Right cardiac atrium (tissue), 5 donors: ENCODE data around the gene TCTN3. TPM values are rescaled to one million over a fixed set of nuclear protein-coding genes. Genes with fewer than 3 reads are reported as not detected.

ENCODE experiments used
- ATAC-seq, 2 donors: fragments of 200-7000 bp; cut with Tn5 transposase; one replicate each; pipeline versions ENCODE4 v1.8.0 to v1.9.1; 2020; ENCODE audit warnings: moderate library complexity in 2 of 2, mild to moderate bottlenecking in 1 of 2
- DNase-seq, 3 donors: peaks; one replicate each; pipeline ENCODE4 v3.0.0-alpha.2; 2020
- H3K27ac ChIP-seq: one replicate; pipeline ENCODE4 v1.5.1; 2013; ENCODE audit warnings: mild to moderate bottlenecking, low read length, control low read depth, moderate library complexity
- H3K27me3 ChIP-seq: one replicate; pipeline ENCODE4 v1.6.1; 2013; ENCODE audit not compliant: control insufficient read depth, insufficient read depth
- H3K4me1 ChIP-seq: one replicate; pipeline ENCODE4 v1.6.1; 2013; ENCODE audit warnings: low read length; ENCODE audit not compliant: control insufficient read depth, insufficient read depth
- H3K4me3 ChIP-seq: one replicate; pipeline ENCODE4 v1.5.1; 2013; ENCODE audit warnings: low read length, control low read depth
- H3K9me3 ChIP-seq: one replicate; pipeline ENCODE4 v1.6.1; 2013; ENCODE audit warnings: low read length; ENCODE audit not compliant: control insufficient read depth
- WGBS: extraction: QIAGEN DNeasy Blood & Tissue Kit; methylation state at CpG from one replicate; pipeline ENCODE4 v1.1.7; 2013; 5-methylcytosine and 5-hydroxymethylcytosine counted together
- intact Hi-C, 4 donors: fragments of 100-400 bp; cut with DNase I; formaldehyde crosslinking; loops; one replicate each; pipeline versions ENCODE4 v1.11.0 to v1.14.0; 2022 to 2023
- polyA plus RNA-seq: library from polyadenylated mRNA; stranded (reverse); fragments of 200-250 nt; gene quantifications from one replicate; pipeline ENCODE4 v1.2.3, GENCODE V29; 2013
- total RNA-seq, 4 donors: library from RNA; stranded (reverse); fragmentation: NEBNext Ultra II Directional; extraction: Animal tissue kit (Norgen Biotek cat#: 25700); gene quantifications; one replicate each; pipeline ENCODE4 v1.2.1, GENCODE V29; 2021
- donor health status: healthy with polysubstance abuse.
- donor health status: DM: no; HTN: yes; CAD: no.
- donor health status: DM: no; HTN: no; CAD: no.
- donor health status: DM: no; HTN: yes; CAD: no; lungs with severe emphysema.
- donor health status: DM: yes; HTN: yes; CAD: no.

TCTN3 gene
- total and polyA plus RNA-seq, 5 donors, result 9.1 to 18.5 (median 16.1) TPM

DNA sequence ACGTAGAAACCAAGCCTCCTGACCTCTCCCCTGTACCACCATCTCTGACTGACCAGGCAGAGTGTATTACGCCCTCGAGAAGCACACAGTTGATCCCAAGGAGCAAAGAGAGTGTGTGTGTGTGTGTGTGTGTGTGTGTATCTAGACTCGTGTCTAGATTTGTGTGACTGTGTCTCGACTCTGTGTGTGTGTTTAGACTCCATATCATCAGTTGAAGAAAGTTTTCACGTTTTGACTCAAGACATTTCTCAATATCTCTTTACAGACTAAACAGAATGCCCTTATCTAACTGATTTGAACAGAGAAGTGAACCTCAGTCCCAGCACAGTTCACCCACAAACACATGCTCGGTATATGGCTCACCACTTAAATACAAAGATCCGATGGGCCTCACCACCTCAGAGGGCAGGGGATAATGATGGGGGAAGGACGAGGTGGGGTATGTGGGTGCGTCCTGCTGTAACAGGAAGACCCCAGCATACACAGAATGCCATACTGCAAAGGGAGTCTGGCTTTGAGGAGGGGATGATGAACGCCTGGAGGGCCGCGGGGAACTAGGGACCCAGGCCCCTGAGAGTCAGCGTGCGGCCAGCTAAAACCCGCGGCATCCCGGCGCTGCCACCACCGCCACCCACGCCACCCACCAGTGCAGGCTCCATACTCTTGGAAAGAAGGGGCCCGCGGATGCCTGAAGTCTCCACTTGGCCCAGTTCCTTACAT lies 38.0 kb downstream of the TCTN3 start:
- no peaks in the 10 kb centered on the region for H3K4me1 ChIP-seq
- DNase-seq (no peak), ATAC-seq (peak; percentile 4 to 19)
- intact Hi-C loops, result no loop called here
- 9% methylated on average over 23 of the region's 23 CpGs for WGBS
- no peaks in the 10 kb centered on the region for H3K27me3 ChIP-seq
- no peaks in the 10 kb centered on the region for H3K9me3 ChIP-seq
- no peak overlapping the region for H3K27ac ChIP-seq
- H3K4me3 ChIP-seq, result peak overlapping the region; percentile 52

DNA sequence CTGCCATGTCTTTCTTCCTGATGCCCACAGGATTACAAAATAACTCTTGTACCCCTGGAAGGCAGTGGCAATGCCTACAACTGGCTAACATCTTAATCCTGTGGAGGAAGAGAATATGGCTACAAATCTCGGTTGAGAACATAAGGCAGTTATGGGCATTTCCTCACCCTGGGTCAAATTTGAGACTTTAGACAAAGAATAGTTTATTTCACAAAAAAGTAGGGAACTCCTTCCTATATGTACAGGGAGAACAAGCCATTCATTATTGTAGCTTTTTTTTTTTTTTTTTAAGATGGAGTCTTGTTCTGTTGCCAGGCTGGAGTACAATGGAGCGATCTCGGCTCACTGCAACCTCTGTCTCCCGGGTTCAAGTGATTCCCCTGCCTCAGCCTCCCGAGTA lies 39.8 kb downstream of the TCTN3 start:
- Histone ChIP-seq H3K4me1 (no peaks in the 10 kb centered on the region), H3K27me3 (no peaks in the 10 kb centered on the region), H3K9me3 (no peaks in the 10 kb centered on the region), H3K4me3 (no peak overlapping the region), H3K27ac (no peak overlapping the region)
- DNase-seq (no peak), ATAC-seq (no peak)
- intact Hi-C loops, result no loop called here
- WGBS, result 91% methylated on average over 5 of the region's 5 CpGs

GRCh38 chr10:95651346-95652060 lies 42.2 kb downstream of the TCTN3 start:
- WGBS, result 97% methylated on average over 1 of the region's 1 CpG
- ATAC-seq (no peak), DNase-seq (no peak)
- Histone ChIP-seq H3K4me1 (no peaks in the 10 kb centered on the region), H3K27ac (no peak overlapping the region), H3K4me3 (no peak overlapping the region), H3K9me3 (no peaks in the 10 kb centered on the region), H3K27me3 (no peaks in the 10 kb centered on the region)
- intact Hi-C loops, result no loop called here

- H3K9me3 ChIP-seq, result no peaks in the 10 kb centered on the region
- H3K4me3 ChIP-seq, result no peak overlapping the region
- no peak for DNase-seq
- no peak for ATAC-seq
- H3K27me3 ChIP-seq, result no peaks in the 10 kb centered on the region
- 78% methylated on average over 2 of the region's 2 CpGs for WGBS
- H3K27ac ChIP-seq, result no peak overlapping the region
- H3K4me1 ChIP-seq, result no peaks in the 10 kb centered on the region
- intact Hi-C loops, result no loop called here
Observed at GRCh38 chr10:95650232-95650631, 43.5 kb downstream of the TCTN3 start.

DNA sequence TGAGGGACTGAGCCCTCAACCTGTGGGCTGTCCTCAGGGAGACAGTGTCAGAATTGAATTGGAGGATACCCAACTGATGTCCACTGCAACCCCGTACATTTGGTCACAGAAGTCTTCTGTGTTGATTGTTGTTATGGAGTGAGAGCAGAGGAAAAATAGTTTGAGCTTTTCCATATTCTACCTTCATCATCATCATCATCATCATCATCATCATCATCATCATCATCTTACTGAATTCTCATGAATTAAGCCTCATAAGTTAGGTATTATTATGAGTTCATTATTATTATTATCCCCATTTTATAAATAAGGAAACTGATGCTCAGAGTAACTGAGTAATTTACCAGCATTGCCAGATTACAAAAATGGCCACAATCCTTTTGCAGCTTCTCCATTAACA lies 45.6 kb downstream of the TCTN3 start:
- H3K27ac ChIP-seq, result no peak overlapping the region
- ATAC-seq (no peak), DNase-seq (no peak)
- no peaks in the 10 kb centered on the region for H3K27me3 ChIP-seq
- intact Hi-C loops, result no loop called here
- no peaks in the 10 kb centered on the region for H3K9me3 ChIP-seq
- H3K4me1 ChIP-seq, result no peaks in the 10 kb centered on the region
- H3K4me3 ChIP-seq, result no peak overlapping the region
- 95% methylated on average over 1 of the region's 1 CpG for WGBS

DNA sequence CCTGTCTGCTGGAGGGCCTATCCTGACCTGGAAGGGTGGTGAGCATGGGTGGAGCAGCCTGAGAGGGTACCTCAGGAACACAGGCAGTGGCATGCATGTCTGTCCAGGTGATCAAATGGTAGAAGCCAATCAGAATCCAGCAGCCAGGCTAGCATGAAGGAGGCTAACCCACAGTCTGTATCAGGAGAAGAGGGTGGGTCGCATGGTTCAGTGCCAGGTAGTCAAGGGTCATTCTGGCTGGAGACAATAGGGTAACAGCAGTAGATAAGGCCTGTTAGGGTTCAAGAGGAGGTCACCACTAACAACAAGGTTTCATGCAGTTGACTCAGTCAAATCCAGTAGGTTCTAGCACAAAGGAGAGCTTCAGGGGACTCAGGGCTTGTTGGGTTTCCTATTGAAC lies 47.6 kb downstream of the TCTN3 start:
- 83% methylated on average over 1 of the region's 1 CpG for WGBS
- Histone ChIP-seq H3K27ac (no peak overlapping the region), H3K4me3 (no peak overlapping the region), H3K9me3 (no peaks in the 10 kb centered on the region), H3K27me3 (no peaks in the 10 kb centered on the region), H3K4me1 (no peaks in the 10 kb centered on the region)
- DNase-seq (peak in 1 of 3 donors; percentile 37), ATAC-seq (peak; percentile 11 to 74)
- intact Hi-C loops, result no loop called here

DNA sequence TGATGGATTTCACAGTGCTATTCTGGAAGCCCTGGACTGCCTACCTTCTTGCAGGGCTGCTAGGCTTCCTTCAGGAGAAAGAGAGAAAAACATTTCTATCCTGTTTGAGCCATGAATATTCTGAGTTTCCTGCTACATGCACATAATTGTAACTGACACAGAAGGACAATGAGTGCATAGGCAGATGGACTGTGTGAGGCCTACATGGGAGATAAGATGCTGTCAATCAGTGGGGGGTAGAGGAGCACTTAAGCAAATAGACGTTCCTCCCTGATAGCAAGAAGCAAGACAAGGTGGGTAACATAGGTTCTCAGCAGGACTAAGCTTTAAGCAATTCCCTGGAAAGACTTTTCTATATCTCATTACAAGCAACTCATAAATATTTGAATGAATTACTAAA lies 48.8 kb downstream of the TCTN3 start:
- WGBS, result 46% methylated on average over 1 of the region's 1 CpG
- no peak for DNase-seq
- Histone ChIP-seq H3K27me3 (no peaks in the 10 kb centered on the region), H3K9me3 (no peaks in the 10 kb centered on the region), H3K4me3 (no peak overlapping the region), H3K4me1 (no peaks in the 10 kb centered on the region), H3K27ac (no peak overlapping the region)
- no peak for ATAC-seq
- intact Hi-C loops, result no loop called here

GRCh38 chr10:95640891-95641315 lies 52.8 kb downstream of the TCTN3 start:
- ATAC-seq (no peak), DNase-seq (no peak)
- WGBS, result 98% methylated on average over 1 of the region's 1 CpG
- intact Hi-C loops, result loop anchor here in 1 of 4 donors (2.0 kb wide), 1 partner anchor 32 kb away; no protein-coding TSS in a partner anchor
- H3K4me1 ChIP-seq, result no peaks in the 10 kb centered on the region
- no peaks in the 10 kb centered on the region for H3K9me3 ChIP-seq
- H3K27me3 ChIP-seq, result no peaks in the 10 kb centered on the region
- no peak overlapping the region for H3K4me3 ChIP-seq
- H3K27ac ChIP-seq, result no peak overlapping the region

- Histone ChIP-seq H3K4me1 (no peaks in the 10 kb centered on the region), H3K27me3 (no peaks in the 10 kb centered on the region), H3K9me3 (no peaks in the 10 kb centered on the region), H3K27ac (no peak overlapping the region), H3K4me3 (no peak overlapping the region)
- 99% methylated on average over 4 of the region's 4 CpGs for WGBS
- DNase-seq (no peak), ATAC-seq (no peak)
- intact Hi-C loops, result no loop called here
Observed at GRCh38 chr10:95637911-95638310, 55.8 kb downstream of the TCTN3 start.

- ATAC-seq (no peak), DNase-seq (no peak)
- H3K27ac ChIP-seq, result no peak overlapping the region
- H3K27me3 ChIP-seq, result no peaks in the 10 kb centered on the region
- intact Hi-C loops, result no loop called here
- no peaks in the 10 kb centered on the region for H3K9me3 ChIP-seq
- no peak overlapping the region for H3K4me3 ChIP-seq
- H3K4me1 ChIP-seq, result no peaks in the 10 kb centered on the region
- WGBS, result 95% methylated on average over 10 of the region's 10 CpGs
Observed at GRCh38 chr10:95637140-95637539, 56.6 kb downstream of the TCTN3 start.

GRCh38 chr10:95635319-95635733 lies 58.4 kb downstream of the TCTN3 start:
- ATAC-seq (no peak), DNase-seq (no peak)
- Histone ChIP-seq H3K27ac (no peak overlapping the region), H3K4me1 (no peaks in the 10 kb centered on the region), H3K9me3 (no peaks in the 10 kb centered on the region), H3K4me3 (no peak overlapping the region), H3K27me3 (no peaks in the 10 kb centered on the region)
- WGBS, result 75% methylated on average over 2 of the region's 2 CpGs
- intact Hi-C loops, result no loop called here
